Endometrium (tissue), 2 donors: ENCODE data around the gene OR3A3.
"Not testable (repeated sequence)": the region's sequence is repeated elsewhere in the genome, so short reads cannot be mapped to it uniquely, and the experiment has no call there.

Experiments used
- FAIRE-seq: peaks from 2 replicates; lab custom pipeline; 2012; peaks lifted over from hg19 to GRCh38; lab: Jason Lieb, UNC
- donor health status: control.
- donor health status: control.

OR3A3 gene

DNA sequence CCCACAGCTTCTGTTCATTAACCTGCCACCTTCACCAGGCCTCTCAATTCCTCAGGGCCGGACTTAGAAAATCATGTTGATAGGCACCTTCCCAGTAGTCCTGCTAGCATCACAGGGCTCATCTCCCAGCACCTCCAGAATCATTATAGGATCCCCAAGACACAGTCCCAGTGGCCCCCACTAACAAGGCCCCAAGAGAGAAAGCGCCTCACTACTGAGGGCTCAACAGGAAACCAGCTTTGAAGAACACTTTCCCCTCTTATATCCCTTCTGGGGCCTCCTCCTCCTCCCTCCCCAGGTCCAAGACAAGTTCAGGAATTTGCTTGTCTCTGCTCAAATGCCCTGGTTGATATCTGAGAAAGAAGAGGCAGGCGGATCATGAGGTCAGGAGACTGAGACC lies at the start of gene OR3A3:
Gene OR3A3 (plus strand): TSS at position 301 of the 400 bp plus-strand sequence.
- no peak for FAIRE-seq

DNA sequence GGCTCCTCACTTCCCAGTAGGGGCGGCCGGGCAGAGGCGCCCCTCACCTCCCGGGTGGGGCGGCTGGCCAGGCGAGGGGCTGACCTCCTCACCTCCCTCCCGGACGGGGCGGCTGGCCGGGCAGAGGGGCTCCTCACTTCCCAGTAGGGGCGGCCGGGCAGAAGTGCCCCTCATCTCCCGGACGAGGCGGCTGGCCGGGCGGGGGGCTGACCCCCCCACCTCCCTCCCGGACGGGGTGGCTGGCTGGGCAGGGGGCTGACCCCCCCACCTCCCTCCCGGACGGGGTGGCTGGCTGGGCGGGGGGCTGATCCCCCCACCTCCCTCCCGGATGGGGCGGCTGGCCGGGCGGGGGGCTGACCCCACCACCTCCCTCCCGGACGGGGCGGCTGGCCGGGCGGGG lies 40.0 kb upstream of the OR3A3 start:
- not testable (repeated sequence) for FAIRE-seq

DNA sequence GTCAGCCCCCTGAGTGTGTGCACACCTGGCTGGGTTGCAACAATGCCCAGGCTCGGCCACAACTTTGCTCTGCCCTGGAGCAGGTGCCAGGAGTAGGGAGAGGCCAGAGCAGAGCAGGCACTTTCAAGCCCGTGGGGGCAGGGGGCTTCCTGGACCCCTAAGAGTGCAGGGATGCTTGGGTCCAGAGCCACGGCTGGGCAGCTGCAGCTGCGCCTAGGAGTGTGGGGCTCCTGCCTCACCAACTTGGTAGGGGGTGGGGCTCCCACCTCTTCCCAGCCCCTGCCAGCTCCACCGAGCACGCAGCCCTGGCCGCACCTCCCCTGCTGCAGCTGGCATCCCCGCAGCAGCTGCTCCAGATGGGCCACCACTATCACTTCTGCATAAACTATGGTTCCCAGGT lies 32.8 kb upstream of the OR3A3 start:
- FAIRE-seq: no peak

DNA sequence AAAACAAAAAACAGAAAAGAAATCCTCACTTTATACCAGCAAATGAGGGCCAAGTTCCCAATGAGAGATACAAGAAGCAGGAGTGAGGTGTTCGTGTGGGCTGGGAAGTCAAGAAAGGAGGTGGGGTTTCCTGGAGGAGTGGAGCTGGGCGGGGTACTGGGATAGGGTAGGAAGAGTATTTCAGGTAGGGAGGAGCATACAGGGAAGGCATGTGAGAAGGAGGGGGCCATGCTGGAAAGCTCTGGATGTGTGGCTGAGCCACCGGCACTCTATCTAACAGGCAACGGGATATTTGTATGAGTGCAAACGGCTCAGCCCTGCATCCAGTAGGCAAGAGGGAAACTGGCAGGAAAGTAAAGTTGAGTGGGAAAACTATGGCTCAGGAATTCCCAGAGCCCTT lies 29.2 kb upstream of the OR3A3 start:
- FAIRE-seq: no peak

DNA sequence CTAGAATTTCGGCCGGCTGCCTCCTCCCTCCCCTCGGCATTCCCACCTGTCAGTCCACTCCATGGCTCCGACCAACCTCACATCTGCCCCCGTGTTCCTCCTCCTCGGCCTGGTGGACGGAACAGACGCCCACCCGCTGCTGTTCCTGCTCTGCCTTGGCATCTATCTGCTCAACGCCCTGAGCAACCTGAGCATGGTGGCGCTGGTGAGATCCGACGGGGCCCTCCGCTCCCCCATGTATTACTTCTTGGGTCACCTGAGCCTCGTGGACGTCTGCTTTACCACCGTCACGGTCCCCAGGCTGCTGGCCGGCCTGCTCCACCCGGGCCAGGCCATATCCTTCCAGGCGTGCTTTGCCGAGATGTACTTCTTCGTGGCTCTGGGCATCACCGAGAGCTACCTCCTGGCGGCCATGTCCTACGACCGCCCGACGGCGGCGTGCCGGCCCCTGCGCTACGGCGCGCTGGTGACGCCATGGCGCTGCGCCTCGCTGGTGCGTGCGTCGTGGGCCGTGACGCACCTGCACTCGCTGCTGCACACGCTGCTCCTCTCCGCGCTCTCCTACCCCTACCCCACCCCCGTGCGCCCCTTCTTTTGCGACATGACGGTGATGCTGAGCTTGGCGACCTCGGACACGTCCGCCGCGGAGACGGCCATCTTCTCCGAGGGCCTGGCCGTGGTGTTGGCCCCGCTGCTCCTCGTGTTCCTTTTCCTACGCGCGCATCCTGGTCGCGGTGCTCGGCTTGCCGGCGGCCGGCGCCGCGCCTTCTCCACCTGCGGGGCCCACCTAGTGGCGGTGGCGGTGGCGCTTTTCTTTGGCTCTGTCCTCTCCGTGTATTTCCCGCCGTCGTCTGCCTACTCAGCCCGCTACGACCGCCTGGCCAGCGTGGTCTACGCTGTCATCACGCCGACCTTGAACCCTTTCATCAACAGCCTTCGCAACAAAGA lies 25.0 kb upstream of the OR3A3 start, which contains the start of gene OR3A2:
Gene OR3A2 (minus strand): TSS at position 440 of the 948 bp plus-strand sequence.
- FAIRE-seq: no peak

DNA sequence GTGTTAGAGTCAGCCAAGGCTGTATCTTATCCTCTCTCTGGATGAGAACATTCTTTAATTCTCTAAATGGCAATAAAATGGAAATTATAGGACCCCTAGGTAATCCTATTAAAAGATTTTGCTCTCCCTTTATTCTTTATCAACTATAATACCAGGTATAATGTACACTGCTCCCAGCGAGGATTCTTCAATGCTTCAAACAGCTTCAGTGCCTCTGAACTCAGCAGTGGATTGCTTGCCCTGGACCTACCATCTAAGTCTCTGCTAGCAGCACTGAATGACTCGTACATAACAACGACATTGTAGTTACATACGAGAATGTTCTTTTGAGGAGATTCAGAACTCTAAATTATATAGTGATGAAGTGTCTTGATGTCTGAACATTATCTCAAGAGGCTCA lies 21.4 kb upstream of the OR3A3 start:
- no peak for FAIRE-seq

- FAIRE-seq: not testable (repeated sequence)
Measured at GRCh38 chr17:3397801-3398200, 13.4 kb upstream of the OR3A3 start.

DNA sequence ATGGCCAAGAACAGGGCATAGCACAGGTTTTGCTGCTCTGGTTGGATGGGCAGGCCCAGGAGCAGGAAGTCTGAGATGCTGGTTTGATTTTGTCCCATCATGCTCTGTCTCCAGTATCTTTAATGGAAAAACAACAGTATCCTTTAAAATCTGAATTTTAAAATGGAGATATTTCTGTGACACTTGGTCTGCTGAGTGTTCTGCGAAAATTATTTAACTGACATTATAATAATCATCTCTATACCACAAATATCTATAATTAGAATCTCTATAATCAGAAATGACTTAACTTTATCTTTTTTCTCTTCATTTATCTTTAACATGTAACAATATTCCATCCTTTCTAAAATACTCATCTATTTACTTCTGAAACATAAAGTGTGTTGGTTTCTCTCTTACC lies 12.9 kb upstream of the OR3A3 start, which contains the start of gene OR1E1:
Gene OR1E1 (minus strand): TSS at position 101 of the 400 bp plus-strand sequence. CDS start 0 bp downstream, at position 101.
- FAIRE-seq: no peak

GRCh38 chr17:3400055-3400454 lies 11.1 kb upstream of the OR3A3 start:
- no peak for FAIRE-seq

DNA sequence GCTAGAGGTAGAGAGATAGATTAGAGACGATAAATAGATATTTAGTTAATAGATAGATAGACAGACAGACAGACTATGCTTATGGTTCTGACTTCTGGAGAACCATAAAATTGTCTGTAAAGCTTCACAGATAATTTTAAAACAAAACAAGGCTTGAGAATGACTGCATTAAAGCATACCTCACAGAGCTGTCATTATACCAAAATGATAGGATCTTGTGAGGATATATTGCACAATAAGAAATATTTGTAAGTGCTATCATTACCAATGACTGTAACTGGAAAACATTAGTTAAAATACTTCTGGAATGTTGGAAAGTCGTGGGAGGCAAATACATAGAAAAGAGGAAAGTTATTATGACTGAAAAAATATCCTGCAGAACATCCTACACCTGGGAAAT lies 9.4 kb upstream of the OR3A3 start:
- no peak for FAIRE-seq

- FAIRE-seq: not testable (repeated sequence)
Measured at GRCh38 chr17:3403856-3404255, 7.3 kb upstream of the OR3A3 start.

DNA sequence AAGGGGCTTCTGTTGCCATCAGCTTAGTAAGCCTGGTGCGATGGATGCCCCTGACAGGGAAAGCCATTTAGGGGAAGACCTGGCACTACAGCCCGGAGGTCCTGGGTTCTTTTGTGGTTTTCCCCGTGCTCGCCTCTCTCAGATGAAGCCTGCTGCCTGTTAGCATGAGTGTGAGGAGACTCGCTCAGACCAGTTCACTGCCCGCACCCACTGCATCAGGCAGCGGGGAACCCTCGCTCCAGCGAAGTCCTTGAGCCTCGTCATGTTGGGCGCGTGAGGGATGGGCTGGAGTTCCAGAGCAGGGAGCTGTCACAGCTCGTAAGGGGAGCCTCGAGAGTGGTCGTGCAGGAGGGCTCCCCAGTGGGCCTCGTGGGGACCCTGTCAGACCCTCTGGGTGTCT lies 1.0 kb downstream of the OR3A3 start:
- FAIRE-seq: not testable (repeated sequence)

- FAIRE-seq: no peak
Measured at GRCh38 chr17:3415610-3416009, 4.4 kb downstream of the OR3A3 start.

GRCh38 chr17:3418222-3418621 lies 7.1 kb downstream of the OR3A3 start:
- FAIRE-seq: no peak

- not testable (repeated sequence) for FAIRE-seq
Measured at GRCh38 chr17:3433215-3433614, 22.0 kb downstream of the OR3A3 start.

DNA sequence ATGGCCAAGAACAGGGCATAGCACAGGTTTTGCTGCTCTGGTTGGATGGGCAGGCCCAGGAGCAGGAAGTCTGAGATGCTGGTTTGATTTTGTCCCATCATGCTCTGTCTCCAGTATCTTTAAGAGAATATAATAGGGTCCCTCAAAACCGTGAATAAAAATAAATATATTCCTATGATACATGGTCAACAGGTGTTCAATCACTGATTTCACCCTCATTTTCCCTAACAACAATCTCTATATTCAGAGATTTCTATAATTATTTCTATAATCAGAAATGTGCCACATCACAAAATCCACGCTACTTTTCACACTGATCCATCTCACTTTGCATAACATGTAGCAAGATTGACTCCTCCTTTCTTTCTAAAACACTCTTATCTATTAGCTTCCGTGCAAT lies 22.6 kb downstream of the OR3A3 start, which contains the start of gene OR1E2:
Gene OR1E2 (minus strand): TSS at position 101 of the 400 bp plus-strand sequence. CDS start 0 bp downstream, at position 101.
- no peak for FAIRE-seq

GRCh38 chr17:3438368-3438767 lies 27.2 kb downstream of the OR3A3 start:
- no peak for FAIRE-seq

DNA sequence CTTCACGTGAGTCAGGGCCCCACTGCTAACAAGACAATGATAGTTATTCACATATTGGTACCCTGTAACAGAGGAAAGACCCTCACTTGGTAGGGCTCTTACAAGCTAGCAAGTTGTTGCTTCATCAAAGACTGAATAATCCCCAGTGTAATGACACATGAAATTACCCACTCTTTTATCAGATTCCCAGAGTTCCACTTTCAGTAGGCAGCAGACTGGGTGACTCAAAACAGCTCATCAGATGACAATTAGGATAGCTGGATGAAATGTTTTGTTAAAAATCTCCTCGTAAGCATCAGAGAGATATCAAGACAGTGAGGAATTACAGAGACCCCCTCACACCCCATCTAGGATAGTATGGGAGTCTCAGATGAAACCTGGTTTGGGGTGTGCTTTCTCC lies 29.3 kb downstream of the OR3A3 start:
- no peak for FAIRE-seq

DNA sequence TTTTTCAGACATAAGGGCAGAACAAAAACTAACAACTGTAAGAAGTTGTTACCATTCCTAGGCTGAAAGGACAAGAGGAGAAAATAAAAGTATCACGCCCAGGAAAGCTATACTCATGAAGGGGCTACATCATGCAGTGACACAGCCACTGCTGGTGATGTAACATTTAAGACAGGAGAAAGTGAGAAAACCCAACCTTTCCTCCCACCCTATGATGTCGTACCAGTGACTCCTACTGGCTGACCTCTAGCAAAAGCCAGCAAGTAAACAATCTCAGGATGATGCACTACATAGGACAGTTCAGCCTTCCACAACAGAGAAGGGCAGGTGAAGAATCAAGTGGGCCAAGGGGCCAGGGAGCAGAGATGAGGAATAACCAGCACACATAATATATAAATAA lies 36.5 kb downstream of the OR3A3 start:
- no peak for FAIRE-seq

DNA sequence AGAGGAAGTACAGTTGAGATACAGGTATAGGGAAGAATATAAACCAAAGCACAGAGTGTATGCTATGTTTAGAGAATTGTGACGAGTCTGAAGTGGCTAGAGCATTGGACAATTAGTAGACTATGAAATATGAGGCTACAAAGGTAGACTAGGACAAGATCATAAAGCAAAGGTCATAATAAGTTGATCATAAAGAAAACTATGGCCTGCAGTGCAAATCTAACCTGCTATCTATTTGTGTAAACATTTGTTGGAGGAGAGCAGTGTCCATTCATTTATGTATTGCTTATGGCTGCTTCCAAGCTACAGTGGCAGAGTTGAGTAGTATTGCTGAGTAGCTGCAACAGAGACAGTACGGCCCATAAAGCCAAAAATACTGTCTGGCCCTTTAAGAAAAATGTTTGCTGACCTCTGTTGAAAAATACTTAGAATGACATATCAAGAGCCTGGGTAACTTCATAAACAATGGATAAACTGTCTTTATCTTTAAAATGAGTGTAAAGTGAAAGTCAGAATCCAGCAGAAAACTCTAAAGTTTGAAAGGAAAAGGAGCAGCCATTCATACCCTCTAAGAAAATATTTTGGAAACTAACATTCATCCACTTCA lies 37.0 kb downstream of the OR3A3 start:
- FAIRE-seq: no peak

GRCh38 chr17:3466355-3466754 lies 55.2 kb downstream of the OR3A3 start:
- FAIRE-seq: not testable (repeated sequence)

DNA sequence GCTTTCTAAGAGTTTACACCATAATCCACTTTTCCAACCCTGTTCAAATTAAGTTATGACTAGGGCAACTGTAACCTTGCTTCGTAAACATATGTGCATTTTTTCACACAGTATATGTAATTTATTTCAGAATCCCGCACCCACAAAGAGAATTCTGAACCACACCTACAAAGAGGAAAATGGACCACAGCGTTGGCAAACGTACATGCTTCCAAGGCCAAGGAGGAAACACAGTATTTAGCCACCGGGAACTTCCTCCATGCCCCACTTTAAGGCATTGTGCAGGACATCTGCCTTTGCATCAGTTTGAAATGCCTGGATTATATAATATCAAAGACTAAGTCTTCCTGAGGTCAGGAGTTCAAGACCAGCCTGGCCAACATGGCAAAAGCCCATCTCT lies 58.4 kb downstream of the OR3A3 start:
- no peak for FAIRE-seq

GRCh38 chr17:3471599-3471998 lies 60.4 kb downstream of the OR3A3 start, which contains the start of gene SPATA22:
TSS of gene SPATA22 (minus strand) at chr17:3471819. CDS start at chr17:3469325, 2,494 bp downstream.
- FAIRE-seq: no peak
